Measurements from ENCODE around the gene RCOR1.

DNA sequence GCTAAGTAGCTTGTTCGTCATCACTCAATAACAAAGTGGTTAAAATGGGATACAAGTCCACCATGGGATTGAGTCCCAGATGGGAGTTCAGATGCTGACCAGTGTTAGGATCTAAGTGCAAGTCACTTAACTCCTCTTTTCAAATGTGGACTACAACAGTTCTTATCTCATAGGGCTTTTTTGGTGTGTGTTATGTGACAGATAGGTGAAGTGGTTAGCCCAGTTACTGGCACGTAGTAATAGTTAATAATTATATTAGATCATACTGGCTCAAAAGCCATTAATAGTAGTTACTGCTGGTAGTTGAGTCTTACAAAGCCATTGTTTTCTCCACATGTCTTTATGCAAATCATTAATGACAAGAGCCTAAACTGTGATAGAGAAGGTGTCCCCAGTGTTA is 73.2 kb downstream of the RCOR1 start:
- TF ChIP-seq, protein P1, sequence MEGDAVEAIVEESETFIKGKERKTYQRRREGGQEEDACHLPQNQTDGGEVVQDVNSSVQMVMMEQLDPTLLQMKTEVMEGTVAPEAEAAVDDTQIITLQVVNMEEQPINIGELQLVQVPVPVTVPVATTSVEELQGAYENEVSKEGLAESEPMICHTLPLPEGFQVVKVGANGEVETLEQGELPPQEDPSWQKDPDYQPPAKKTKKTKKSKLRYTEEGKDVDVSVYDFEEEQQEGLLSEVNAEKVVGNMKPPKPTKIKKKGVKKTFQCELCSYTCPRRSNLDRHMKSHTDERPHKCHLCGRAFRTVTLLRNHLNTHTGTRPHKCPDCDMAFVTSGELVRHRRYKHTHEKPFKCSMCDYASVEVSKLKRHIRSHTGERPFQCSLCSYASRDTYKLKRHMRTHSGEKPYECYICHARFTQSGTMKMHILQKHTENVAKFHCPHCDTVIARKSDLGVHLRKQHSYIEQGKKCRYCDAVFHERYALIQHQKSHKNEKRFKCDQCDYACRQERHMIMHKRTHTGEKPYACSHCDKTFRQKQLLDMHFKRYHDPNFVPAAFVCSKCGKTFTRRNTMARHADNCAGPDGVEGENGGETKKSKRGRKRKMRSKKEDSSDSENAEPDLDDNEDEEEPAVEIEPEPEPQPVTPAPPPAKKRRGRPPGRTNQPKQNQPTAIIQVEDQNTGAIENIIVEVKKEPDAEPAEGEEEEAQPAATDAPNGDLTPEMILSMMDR (IDR thresholded peaks at IDR 0.05): no peak
- no peak for TF ChIP-seq EZH2 (IDR thresholded peaks at IDR 0.05; ENCODE audit: borderline replicate concordance, insufficient read depth, low read depth, low read length, poor library complexity, severe bottlenecking)

Data from B cell (primary cell).